DND-41 (cell line): ENCODE data around the gene ANKRD13B.

Source experiments
- ATAC-seq: fragments of 200-7000 bp; cut with Tn5 transposase; 3 replicates; pipeline ENCODE4 v1.9.1; 2021; ENCODE audit warnings: low read depth; ENCODE audit not compliant: insufficient read depth
- DNase-seq: peaks from one replicate; pipeline ENCODE4 v3.0.0-alpha.2; 2020
- H2AFZ ChIP-seq: 2 replicates; pipeline ENCODE4 v1.6.0; 2012; ENCODE audit warnings: low read depth, low read length
- H3K27ac ChIP-seq: 2 replicates; pipeline ENCODE4 v1.5.1; 2012; ENCODE audit warnings: low read length, inconsistent platforms
- H3K27me3 ChIP-seq: fragments of 200-600 bp; sonication (generic); 2 replicates; pipeline ENCODE4 v1.6.0; 2012; ENCODE audit warnings: low read length, mild to moderate bottlenecking, inconsistent platforms; ENCODE audit not compliant: insufficient read depth, poor library complexity
- H3K36me3 ChIP-seq: 2 replicates; pipeline ENCODE4 v1.5.1; 2012; ENCODE audit warnings: low read length, inconsistent platforms; ENCODE audit not compliant: insufficient read depth
- H3K4me1 ChIP-seq: 2 replicates; pipeline ENCODE4 v1.5.1; 2012; ENCODE audit warnings: mild to moderate bottlenecking, low read length; ENCODE audit not compliant: insufficient read depth
- H3K4me2 ChIP-seq: 2 replicates; pipeline ENCODE4 v1.6.0; 2012; ENCODE audit warnings: mild to moderate bottlenecking, moderate library complexity, low read length, inconsistent platforms; ENCODE audit not compliant: insufficient read depth
- H3K4me3 ChIP-seq, 2 experiments: fragments of 200-600 bp in 1 of 2; shearing (Covaris generic) in 1 of 2; 2 replicates each; pipeline ENCODE4 v1.5.1; 2012 to 2016; ENCODE audit warnings: inconsistent platforms in 2 of 2, low read length in 2 of 2, mild to moderate bottlenecking in 2 of 2, low read depth in 1 of 2, moderate library complexity in 1 of 2
- H3K79me2 ChIP-seq: 2 replicates; pipeline ENCODE4 v1.6.0; 2012; ENCODE audit warnings: low read length, inconsistent platforms; ENCODE audit not compliant: insufficient read depth
- H3K9ac ChIP-seq: 2 replicates; pipeline ENCODE4 v1.6.0; 2012; ENCODE audit warnings: low read depth, mild to moderate bottlenecking, inconsistent platforms, low read length, moderate library complexity
- H3K9me3 ChIP-seq: 2 replicates; pipeline ENCODE4 v1.5.1; 2012; ENCODE audit warnings: low read length, moderate library complexity, mild to moderate bottlenecking, inconsistent platforms; ENCODE audit not compliant: insufficient read depth, severe bottlenecking
- H4K20me1 ChIP-seq: 2 replicates; pipeline ENCODE4 v1.6.0; 2012; ENCODE audit warnings: low read length; ENCODE audit not compliant: insufficient read depth
- EZH2 ChIP-seq: IDR thresholded peaks from 3 replicates; pipeline ENCODE4 v1.6.1; 2012; ENCODE audit warnings: borderline replicate concordance, low read depth, mild to moderate bottlenecking, moderate library complexity, low read length, inconsistent platforms; ENCODE audit not compliant: severe bottlenecking
- TF ChIP-seq, protein P1 (sequence below): IDR thresholded peaks from 2 replicates; pipeline ENCODE4 v1.5.1; 2012; ENCODE audit warnings: borderline replicate concordance, low read length, moderate library complexity, mild to moderate bottlenecking; ENCODE audit not compliant: poor library complexity, severe bottlenecking; ENCODE audit errors: extremely low read depth

The ANKRD13B gene

DNA sequence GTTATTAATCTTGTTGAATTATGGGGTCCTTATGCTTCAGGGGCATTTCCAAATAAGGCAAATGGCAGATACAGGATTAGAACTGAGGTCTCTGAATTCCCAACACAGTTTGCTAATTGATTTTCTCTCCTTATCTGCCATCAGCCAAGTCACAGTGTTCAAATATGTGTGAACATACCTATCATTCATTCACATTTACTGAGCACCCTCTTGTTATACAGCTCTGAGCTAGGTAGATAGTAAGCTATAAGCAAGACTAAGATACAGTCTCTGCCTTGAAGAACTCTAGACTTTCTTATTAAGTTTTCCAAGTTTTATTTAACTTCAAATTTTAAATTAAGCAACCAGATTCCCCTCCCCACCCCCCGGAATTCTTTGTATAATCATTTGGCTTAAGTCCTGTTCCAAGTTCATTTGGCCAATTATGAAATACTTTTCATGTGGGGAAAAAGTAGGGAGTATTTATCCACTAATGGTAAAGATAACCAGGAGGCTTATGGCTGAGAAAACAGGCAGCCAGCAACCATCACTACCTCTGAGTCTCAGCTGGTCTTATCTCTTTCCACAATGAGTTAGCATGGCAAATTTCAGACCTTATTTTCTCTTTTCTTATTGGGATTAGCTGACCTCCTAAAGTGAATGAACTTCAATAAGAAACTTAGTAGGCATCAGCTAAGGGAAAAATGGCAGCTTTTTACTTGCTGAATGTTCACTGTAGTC is 61.2 kb downstream of the ANKRD13B start:
- H3K27me3 ChIP-seq: no peaks in the 10 kb centered on the region
- no peaks in the 10 kb centered on the region; the same call in 1 of the 2 replicates for H4K20me1 ChIP-seq
- H3K9me3 ChIP-seq: no peaks in the 10 kb centered on the region
- H3K4me3 ChIP-seq: no peak overlapping the region
- no peak for ATAC-seq
- no peak for TF ChIP-seq EZH2
- TF ChIP-seq, protein P1, sequence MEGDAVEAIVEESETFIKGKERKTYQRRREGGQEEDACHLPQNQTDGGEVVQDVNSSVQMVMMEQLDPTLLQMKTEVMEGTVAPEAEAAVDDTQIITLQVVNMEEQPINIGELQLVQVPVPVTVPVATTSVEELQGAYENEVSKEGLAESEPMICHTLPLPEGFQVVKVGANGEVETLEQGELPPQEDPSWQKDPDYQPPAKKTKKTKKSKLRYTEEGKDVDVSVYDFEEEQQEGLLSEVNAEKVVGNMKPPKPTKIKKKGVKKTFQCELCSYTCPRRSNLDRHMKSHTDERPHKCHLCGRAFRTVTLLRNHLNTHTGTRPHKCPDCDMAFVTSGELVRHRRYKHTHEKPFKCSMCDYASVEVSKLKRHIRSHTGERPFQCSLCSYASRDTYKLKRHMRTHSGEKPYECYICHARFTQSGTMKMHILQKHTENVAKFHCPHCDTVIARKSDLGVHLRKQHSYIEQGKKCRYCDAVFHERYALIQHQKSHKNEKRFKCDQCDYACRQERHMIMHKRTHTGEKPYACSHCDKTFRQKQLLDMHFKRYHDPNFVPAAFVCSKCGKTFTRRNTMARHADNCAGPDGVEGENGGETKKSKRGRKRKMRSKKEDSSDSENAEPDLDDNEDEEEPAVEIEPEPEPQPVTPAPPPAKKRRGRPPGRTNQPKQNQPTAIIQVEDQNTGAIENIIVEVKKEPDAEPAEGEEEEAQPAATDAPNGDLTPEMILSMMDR: no peak
- peaks cover 19% of the 10 kb centered on the region; the same call in 1 of the 2 replicates for H3K36me3 ChIP-seq
- no peak overlapping the region for H2AFZ ChIP-seq
- no peaks in the 10 kb centered on the region for H3K4me1 ChIP-seq
- no peak overlapping the region for H3K4me2 ChIP-seq
- H3K27ac ChIP-seq: no peak overlapping the region
- DNase-seq: no peak
- H3K79me2 ChIP-seq: no peaks in the 10 kb centered on the region
- H3K9ac ChIP-seq: no peak overlapping the region

DNA sequence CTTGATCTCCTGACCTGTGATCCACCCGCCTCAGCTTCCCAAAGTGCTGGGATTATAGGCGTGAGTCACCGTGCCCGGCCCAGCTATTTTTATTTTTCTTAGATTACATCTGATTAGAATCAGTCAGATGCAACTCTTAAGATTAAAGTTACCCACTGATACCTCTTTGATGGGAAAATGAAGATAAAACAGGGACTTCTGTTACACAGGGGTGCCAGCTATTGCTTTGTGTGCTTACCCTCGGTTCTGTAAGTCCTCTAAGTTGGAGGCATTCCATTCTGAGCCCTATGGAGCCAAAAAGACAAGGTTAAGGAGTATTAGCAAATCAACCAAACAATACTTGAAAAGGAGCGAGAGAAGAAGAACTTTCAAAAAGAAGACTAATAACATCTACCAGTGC is 62.4 kb downstream of the ANKRD13B start:
- Histone ChIP-seq H3K79me2 (no peaks in the 10 kb centered on the region), H3K4me3 (no peak overlapping the region), H4K20me1 (no peaks in the 10 kb centered on the region; the same call in 1 of the 2 replicates), H3K9me3 (no peaks in the 10 kb centered on the region), H3K27ac (no peak overlapping the region), H3K9ac (no peak overlapping the region), H3K4me2 (no peak overlapping the region), H2AFZ (no peak overlapping the region), H3K36me3 (peaks cover 15% of the 10 kb centered on the region; the same call in 1 of the 2 replicates), H3K4me1 (no peaks in the 10 kb centered on the region), H3K27me3 (no peaks in the 10 kb centered on the region)
- no peak for ATAC-seq
- DNase-seq: no peak
- TF ChIP-seq, protein P1: no peak
- no peak for TF ChIP-seq EZH2

DNA sequence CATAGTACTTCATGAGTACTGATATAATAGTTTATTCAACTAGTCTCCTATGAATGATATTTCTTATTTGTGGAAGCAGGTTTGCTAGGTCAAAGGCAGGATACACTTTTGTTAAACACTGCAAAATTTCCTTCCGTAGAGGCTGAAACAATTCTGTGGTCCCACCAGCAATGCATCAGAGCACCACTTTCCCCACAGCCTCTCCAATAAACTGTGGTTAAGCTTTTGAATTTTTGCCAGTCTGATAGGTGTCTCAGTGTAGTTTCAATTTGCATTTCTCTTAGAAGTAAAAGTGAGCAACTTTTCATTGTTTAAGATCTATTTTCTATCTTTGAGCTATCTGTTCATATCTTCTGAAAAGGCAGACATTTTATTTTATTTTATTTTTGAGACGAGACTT is 66.2 kb downstream of the ANKRD13B start:
- no peaks in the 10 kb centered on the region for H3K4me1 ChIP-seq
- H3K36me3 ChIP-seq: peaks cover 25% of the 10 kb centered on the region
- DNase-seq (no peak), ATAC-seq (peak; percentile 45; the same call in 1 of the 3 replicates)
- no peaks in the 10 kb centered on the region; the same call in 1 of the 2 replicates for H4K20me1 ChIP-seq
- no peaks in the 10 kb centered on the region for H3K79me2 ChIP-seq
- no peak overlapping the region for H3K27ac ChIP-seq
- no peak for TF ChIP-seq EZH2
- no peaks in the 10 kb centered on the region for H3K9me3 ChIP-seq
- no peak overlapping the region for H3K4me2 ChIP-seq
- no peaks in the 10 kb centered on the region for H3K27me3 ChIP-seq
- no peak overlapping the region for H2AFZ ChIP-seq
- H3K9ac ChIP-seq: no peak overlapping the region
- no peak overlapping the region for H3K4me3 ChIP-seq

DNA sequence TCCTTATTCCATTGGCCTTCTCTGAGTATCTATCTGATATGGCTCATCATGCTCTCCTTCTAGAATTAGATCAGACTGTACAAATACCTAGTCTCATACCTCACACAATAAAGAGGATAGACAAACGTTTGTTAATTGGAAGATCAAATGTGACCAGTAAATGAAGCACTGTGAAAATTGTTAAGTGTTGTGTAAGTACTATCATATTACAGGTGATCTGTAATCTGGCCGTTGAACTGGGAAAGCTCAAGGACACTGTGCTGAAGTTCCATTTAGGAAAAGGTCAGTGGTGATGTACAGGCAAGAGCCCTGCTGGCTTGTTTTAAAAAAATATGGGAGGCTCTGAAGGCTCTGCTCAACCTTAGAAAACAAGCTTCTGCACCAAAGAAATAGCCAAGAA is 68.3 kb downstream of the ANKRD13B start:
- H3K9ac ChIP-seq: no peak overlapping the region
- H3K4me1 ChIP-seq: no peaks in the 10 kb centered on the region
- no peak overlapping the region for H3K4me3 ChIP-seq
- no peak for ATAC-seq
- H3K4me2 ChIP-seq: no peak overlapping the region
- TF ChIP-seq EZH2: no peak
- TF ChIP-seq, protein P1: no peak
- no peak for DNase-seq
- no peaks in the 10 kb centered on the region for H3K9me3 ChIP-seq
- H2AFZ ChIP-seq: no peak overlapping the region
- peaks cover 32% of the 10 kb centered on the region for H3K36me3 ChIP-seq
- no peak overlapping the region for H3K27ac ChIP-seq
- no peaks in the 10 kb centered on the region for H4K20me1 ChIP-seq
- no peaks in the 10 kb centered on the region for H3K79me2 ChIP-seq
- H3K27me3 ChIP-seq: no peaks in the 10 kb centered on the region
